ENCODE data around the gene ANKH.
A peak's percentile ranks its signal among the peaks of the same experiment; 100 is the strongest.

ANKH gene

DNA sequence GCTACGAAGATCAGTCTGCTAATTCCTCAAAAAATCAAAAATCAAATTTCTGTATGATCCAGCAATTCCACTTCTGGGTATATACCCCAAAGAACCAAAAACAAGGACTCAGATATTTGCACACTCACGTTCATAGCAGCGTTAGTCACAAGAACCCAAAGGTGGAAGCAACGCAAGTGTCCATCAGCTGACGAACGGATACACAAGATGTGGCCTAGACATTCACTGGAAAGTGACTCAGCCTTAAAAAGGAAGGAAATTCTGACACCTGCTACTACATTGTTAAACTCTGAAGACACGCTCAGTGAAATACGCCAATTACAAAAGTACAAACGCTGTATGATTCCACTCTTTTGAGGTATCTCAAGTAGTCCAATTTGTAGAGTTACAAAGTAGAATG lies 113.7 kb downstream of the ANKH start:
- no peak for DNase-seq

DNA sequence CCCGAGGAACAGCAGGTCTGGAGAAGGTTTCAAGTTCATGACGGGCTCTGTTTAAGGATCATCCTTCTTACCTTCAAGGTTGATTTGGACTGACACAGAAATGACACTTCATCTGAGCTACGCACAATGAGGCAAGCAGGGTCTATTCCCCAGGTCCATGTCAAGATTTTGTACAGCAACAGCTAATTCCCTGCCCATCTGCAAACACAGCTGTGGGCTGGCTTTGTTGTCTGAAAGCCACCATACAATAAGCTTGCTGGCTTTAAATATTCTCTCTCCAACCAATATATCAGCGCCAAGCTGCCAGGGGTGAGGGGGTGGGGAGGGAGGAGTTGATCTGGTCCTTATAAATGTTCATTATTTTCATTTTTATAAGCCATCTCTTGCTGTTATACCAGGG lies 115.1 kb downstream of the ANKH start:
- DNase-seq: peak; percentile 14

DNA sequence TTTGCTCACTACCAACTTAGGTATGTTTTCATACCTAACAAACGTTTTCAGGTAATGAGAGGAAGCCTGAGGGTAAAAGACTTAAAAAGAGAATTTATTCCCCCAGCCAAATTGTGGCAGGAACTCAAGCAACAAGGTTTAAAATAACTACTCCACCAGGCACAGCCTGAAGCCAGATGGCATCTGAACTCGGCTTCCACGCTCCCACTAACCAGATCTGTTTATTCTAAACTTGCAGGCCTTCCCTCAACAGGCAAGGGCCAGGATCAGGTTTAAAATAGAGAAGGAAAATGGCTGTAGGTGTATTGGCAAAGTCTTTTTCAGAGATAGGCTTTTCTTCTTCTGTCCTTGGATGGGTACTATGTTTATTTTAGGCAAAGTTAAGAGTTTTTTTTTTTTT lies 117.6 kb downstream of the ANKH start:
- peak; percentile 77 for DNase-seq

DNA sequence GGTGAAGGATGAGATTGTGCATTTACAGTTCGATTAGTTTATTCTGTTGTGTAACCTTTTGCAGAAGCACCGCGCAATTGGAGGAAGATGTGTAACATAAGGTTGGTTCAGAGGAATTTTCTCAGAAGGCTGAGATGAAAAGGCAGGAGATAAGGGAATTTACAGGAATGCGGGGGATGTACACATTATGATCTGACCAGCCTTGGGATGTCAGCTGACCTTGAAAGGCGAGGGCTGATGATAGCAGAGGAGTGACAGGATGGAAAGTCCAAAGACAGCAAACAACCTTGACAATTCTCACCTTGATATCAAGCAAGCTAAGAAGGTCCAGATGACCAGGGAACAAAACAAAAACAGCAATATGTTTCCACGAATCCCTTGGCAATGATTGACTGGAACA lies 118.3 kb downstream of the ANKH start:
- DNase-seq: no peak

DNA sequence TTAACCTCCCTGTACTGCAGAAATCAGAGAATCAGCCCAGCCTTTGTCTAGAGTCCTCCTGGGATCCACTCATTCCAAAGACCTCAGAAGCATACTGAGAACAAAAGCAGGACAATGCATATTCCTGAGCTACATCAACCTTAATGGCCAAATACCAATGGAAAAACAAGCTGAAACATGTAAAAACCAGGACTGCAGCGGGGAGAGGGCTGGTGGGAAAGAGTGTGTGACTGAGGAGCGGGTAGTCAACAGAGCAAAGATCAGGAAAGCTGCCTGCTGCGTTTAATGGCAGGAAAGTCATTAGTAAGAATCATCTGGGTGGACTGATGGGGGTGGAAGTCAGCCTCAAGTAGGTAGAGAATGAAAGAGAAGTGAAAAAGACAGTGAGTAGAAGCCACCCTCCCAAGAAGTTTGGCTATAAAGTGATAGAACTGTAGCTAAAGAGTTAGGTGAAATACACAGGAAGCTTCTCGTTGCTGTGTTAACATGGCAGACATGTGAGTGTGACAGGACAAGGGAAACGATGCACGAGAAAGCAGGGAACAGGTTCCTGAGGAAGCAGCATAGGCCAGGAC lies 119.0 kb downstream of the ANKH start:
- DNase-seq: no peak

DNA sequence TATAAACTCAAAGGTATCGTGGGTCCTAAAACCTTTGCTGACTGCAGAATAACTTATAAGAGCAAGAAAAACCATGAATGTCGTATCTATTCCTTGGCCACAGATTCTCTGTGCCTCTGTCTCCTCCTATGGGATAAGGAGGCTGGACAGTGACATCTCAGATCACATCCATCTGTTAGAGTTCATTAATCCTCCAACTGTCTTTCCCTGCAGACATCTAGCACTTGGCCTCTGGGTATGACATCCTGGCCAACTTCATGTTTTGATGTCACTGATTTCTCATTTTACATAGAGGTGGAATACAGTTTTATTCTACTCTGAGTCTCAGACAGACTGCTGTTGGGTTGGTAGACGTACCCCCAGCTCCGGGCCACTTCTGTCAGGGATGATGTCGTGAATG lies 120.9 kb downstream of the ANKH start:
- DNase-seq: no peak

DNA sequence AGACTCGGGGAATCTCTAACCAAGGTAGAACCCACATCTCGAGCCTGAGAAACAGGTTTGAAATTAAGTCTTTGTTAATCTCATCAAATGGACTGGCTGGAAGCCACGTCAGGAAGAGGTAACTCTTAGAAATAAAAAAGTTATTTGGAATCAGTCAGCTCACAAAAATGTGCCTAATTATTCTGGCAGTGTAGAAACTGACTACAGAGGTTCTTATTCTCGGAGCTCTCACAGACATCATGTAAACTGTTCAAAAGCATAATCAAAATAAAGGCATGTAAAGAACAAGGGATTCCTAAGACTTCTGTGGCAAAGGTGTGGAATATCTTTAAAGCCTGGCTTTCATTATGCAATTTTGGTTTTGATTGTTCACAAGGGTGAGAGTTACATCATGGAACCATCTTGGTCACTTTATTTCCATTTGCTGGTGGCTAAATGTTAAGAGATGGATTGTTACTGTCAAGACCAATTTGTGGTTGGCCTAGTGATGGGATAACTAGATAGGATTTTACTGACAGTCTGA lies 121.9 kb downstream of the ANKH start:
- DNase-seq: no peak

DNA sequence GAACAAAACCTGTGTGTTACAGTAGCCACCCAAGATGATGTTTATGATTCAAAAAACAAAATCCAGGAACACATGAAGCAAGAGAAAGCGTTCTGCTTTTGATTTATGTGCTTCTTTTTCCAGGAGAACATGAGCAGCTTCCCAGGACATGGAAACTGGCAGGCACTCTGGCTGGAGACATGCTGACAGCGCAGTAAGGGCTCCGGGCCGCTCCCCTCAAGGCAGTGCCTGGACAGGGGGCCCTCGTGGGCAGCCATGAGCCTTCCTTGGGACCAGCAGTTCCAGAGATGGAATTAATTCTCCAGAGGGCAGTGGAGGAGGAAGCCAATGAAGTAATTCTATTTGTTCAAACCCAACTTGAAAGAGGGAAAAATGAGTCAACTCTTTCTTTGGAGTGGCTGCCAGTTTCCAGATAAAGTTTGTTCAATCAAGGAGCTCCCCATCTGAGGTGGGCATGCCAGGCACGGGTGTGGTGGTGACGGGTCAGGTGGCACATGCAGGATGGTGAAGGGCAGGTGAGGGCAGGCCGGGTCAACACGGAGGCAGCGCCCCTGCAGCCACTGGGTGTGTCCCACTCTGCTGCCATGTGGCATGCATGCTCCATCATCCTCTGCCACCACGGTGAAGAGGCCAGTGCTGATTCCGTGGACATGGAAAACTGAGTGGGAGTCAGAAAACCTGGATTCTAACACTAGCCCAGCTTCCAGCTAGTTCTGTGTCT lies 123.2 kb downstream of the ANKH start:
- no peak for DNase-seq

DNA sequence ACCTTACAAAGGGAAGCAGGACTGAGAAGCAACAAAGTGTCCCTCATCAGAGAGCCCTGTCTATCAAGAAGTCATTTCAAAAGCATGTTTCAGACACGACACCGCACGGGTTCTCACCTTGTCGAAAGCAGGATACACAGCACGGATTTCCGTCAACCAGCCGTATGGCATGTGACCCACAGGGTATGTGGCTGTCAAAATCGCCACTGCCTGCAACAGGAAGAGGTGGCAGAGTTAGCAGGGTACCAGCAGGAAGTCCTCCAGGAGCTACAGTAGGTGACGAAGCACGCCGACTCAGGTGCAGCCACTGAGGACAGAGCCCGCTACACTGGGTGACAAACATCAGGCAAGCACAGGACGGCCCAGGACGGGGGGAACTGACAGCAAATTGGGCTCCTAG lies 125.8 kb downstream of the ANKH start:
- DNase-seq: no peak

DNA sequence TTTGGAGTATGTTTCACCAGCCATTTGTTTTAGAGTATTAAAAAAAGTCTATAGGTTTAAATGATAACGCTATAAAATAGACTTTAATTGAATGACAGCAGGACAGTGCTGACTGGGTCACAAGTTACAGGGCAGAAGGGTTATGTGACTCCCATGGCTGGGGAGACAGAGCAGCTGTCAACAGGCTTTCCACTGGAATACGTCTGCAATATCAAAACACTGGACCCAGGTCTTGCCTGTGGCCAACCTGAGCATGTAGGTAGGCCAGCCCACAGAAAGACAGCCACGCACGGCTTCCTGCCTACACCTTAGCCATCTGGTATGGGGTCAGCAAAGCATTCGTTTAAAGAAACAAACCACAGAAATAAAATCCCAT lies 126.4 kb downstream of the ANKH start:
- DNase-seq: no peak

DNA sequence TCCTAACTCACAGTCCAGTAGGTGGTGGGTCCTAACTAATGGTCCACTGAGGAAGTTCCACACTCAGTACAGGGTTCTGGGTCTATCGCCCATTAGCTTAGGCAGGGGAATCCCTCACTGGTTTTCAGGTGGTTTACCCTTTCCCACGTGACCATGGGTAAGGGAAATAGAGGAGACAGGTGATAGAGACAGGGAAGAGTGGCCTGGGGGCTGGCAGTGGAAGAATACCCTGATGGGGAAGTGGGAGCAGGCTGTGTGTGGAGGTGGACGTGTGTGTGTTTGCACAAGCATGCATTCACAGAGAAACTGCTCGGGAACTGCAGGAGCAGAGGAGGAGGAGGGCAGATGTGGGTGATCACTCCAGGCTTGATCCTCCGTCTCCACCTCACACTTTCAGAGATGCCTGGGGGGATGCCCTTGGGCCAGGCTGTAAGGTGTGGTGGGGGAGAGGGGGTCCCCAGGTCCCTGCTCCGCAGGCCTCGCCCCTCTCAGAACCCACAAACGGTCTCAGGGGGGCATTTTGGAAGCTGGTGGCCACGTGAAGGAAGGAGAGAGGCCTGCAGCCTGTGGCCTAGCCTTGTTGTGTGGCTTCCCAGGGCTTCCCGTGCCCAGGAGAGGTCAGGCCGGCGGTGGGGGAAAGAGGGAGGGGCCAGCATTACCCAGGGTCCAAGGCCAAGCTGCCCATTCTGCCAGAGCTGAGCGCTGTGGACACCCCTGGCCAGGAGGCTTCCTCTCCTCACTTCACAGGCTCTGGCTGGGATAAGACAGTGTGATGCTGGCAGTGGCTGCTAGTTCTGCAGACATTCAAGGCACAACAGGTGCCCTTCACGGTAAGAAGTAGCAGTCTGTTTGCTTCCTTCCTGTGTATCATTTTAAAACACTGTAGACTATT lies 127.0 kb downstream of the ANKH start:
- DNase-seq: no peak

DNA sequence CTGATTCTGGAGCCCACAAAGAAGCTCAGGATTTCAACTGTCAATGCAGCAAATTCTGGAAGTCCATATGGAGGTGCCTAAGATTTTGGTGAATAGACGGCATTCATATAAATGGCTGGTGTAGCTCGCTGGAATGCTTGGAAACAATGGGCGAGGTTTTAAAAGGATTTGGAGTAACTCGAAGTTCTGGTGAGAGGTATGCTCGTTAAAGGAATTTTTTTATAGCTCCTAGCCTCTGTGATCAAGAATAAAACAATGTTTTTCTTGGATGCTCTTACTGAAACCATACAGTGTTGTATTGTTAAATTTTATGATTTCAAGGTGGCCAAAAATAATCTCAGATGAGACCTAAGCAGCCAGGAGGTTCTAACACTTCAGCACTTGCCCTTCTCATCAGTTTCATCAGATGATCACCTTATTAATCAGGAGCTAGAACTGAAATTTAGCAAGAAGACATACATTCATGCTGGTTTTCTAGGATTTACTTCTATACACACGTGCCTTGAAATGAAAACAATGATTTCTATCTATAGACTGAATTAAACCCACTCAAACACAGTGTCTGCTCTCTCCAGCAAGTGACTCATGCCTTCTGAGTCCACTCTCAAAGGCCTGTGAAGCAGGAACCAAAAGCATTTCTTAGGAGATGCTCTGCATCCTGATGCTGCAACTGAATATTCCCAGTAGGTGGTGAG lies 127.8 kb downstream of the ANKH start:
- DNase-seq: no peak

DNA sequence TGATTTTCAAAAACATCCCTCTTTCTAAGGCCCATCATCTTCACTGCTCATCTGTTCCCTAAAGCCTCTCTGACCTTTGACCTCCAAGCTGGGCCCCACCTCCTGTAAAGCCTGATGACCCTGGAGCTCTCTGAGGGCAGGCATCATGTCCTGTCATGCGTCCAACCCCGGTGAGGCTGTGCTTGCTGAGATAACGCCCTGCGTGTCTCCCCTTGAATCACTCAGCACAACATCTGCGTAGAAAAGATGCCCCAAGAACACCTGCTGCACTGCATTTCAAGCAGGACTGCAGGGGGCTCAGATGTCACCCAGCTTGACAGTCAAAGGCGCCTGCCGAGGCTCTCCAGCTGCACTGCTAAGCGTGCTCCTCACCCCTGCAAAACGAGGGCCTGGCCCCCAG lies 129.1 kb downstream of the ANKH start:
- DNase-seq: peak; percentile 90

DNA sequence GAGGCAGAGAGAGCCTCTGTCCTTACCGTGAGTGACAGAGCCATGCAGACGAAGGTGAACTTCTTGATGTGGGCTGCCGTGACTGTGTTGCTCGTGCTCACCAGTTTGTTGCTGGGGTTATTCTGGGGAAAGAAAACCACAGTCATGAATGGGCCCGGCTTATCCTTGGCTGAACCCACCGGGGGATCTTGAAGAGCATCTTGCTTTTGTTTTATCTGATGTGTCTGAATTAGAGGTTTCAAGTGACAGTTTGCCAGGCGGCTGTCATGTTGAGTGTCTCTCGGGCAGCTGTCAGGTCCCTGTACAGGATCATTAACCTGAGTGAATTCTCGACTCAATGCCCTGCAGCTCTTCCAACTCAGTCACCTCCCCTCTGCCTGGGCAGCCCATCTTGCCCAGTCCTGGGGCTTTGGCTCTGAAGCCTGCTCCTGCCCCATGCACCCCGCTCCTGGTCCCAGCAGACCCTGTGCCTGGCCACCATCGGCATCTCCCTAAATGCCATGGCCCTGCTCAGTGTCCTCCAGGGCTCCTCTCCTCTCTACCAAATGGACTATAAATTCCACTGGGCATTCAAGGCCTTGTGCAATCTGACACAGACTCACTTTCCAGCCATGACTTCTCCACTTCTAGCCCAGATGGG lies 129.7 kb downstream of the ANKH start:
- DNase-seq: peak; percentile 91

DNA sequence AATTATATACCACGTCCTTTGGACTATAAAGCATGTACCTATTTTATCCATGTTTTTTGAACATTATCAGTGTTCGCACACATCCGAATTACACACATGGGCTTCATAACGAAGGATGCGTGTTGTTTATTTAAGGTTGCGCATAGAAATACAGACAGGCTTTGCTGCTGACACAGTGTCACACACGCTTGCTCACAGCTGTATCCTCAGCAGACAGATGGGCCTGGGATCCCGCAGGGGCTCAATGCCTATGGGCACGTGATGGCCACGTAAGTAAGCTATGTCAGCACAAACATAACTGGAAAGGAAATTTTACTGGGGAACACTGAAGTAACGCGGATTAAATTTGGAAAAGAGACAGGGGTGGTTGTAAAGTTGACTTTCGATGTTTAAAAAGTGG lies 130.4 kb downstream of the ANKH start:
- DNase-seq: peak; percentile 88

DNA sequence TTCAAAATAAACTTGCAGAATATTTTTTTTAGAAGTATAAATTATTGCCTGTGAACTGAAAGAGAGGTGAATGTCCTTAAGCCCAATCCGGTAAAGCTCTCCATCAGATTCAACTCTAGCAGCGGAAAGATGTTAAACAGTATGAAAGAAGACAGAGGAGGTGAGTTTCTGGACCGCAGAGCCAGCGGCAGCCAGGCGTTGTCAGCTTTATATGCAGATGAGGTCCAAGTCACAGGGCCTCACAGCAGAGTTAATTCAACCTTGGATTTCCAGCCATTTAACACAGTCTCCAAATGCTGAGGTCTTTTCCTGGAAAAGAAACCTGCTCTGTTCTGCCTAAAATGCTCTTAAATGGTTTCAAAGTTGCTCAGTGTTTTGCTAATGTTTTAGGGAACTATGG lies 131.6 kb downstream of the ANKH start:
- no peak for DNase-seq

DNA sequence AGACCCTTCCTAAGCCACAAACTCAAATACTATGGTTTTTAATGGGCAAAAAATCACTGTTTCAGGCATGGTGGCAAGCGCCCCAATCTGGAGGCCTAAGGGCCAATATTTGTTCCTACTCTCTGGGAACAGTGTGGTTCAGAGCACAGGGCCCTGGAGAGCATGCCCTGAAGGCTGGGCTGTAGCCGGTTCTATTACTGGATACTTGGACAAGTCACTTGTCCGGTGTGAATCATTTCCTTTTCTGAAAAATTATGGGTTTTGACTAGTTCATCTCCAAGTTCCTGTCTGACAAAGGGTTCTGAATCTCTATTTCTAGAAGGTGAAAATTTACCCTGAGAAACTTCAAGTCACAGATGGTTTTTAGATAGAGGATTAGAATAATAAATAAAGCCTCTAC lies 132.0 kb downstream of the ANKH start:
- DNase-seq: no peak

DNA sequence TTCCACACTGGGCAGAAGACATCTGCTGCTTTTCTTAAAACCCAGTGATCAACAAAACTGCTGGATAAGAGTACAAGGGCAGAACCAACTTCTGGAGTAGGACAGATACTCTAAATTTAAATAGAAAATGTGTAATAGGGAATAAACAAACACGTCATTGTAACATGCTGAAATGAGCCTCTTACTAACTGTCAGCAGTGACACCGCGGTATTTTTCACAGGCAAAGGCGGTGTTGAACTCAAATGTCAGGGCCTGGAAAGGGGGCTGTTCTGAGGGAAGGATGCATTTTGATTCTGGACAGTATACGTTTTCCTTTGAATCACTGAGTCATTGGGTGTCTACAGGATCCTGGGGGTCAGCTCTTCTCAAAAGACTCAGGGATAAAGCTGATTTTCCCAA lies 133.5 kb downstream of the ANKH start:
- DNase-seq: no peak

DNA sequence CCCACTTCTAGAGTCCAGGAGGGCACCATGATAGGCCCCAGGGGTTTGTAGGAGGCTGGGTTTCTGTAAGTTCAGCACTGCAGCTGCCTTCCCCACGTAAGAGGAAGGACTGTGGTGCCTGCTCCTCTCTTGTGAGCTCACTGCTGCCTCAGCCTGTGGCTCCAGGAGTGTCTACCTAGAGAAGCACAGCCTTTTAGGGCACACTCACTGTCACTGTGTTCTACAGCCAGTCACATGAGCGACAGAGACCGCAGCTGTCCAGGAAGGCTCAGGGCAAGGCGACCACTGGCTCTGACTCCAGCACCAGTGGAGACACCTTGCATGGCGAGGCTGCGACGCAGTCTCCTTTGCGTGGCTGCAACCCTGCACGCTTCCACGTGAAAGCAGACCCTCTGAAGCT lies 134.3 kb downstream of the ANKH start:
- DNase-seq: no peak

DNA sequence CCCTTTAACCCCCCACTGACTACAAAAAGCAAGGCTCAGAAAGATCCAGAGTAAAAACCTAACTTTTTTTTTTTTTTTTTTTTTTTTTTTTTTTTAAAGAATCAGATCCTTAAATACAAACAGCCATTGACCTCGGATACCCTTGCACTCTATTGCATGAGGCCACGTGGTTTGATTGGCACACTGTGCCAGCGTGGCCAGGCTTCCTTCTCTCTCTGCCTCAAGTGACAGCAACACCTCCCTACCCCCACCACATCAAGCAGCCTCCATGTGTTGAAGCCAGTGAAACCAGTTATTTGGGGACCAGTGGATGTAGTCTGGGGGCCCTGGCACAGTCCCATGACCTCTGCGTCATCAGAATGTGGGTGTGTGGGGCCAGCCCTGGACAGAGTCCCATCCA lies 135.6 kb downstream of the ANKH start:
- peak; percentile 7 for DNase-seq

DNA sequence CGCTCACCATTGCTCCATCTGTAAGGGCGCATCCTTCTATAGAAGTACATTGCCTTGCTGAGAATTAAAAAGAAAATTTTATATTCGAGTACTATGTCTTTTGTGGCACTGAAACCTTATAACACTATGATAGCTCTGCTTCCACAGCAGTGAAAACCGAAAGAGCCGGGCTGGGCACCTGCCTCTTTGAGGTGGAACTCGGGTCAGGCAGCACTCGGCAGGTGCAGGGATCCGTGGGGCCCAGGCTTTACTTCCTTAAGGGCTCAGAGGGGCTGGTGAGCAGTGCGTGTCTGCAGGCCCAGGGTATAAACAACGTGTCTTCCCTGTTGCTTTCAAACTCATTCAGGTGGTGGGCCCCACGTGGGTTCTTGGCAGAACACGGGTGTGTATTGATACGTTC lies 137.2 kb downstream of the ANKH start:
- no peak for DNase-seq

DNA sequence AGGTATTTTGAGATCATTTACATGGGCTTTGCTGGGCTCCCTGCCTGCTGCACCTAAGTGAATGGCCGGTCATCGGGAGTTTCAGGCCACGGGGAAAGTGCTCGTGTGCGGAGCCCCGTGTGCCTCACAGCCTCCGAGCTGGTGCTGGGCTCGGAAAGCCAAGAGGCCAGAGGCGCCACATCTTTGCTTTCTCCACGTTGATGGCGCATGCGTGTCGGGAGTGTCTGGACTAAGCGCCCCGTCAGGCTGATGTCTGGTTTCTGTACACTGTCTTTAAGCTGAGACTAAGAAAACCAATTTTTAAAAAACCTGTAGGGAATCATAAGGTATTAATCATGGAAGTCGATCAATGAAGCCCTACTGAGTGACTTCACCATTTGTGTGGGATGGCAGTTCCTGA lies 137.9 kb downstream of the ANKH start:
- DNase-seq: no peak

DNA sequence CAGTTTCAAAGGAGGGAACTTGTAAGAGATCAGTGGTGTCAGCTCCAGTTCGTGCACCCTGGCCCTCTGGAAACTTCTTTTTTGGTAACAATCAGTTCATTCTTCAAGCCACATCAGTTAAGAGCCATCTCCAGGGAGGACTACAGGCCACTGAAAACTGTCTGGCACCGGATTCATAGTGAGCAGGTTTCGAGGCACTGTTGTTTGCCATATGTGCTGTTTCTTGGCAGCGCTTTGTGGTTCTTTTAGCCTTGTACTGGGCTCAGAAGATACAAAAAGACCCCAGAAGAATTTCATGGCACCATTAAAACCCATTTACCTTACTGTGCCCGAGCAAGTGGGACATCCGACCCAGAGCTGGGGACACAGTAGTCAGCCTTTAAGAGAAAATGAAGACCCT lies 138.6 kb downstream of the ANKH start:
- peak; percentile 9 for DNase-seq

All from NCI-H2171 (cell line).